GM20000 (cell line): Measurements from ENCODE around the gene GLO1.

Experiments used
- DNase-seq: peaks from one replicate; pipeline ENCODE4 v3.0.0; 2012; ENCODE audit warnings: low spot score
- CTCF ChIP-seq: IDR thresholded peaks from 2 replicates; pipeline ENCODE4 v1.5.1; 2012; ENCODE audit warnings: mild to moderate bottlenecking, control low read depth; ENCODE audit errors: extremely low read depth, missing control alignments

GLO1 gene

GRCh38 chr6:38688579-38689087, 14.3 kb downstream of the GLO1 start:
- TF ChIP-seq CTCF = no peak
- DNase-seq = peak; percentile 30

GRCh38 chr6:38687549-38687948, 15.4 kb downstream of the GLO1 start:
- DNase-seq = no peak
- TF ChIP-seq CTCF = no peak

DNA sequence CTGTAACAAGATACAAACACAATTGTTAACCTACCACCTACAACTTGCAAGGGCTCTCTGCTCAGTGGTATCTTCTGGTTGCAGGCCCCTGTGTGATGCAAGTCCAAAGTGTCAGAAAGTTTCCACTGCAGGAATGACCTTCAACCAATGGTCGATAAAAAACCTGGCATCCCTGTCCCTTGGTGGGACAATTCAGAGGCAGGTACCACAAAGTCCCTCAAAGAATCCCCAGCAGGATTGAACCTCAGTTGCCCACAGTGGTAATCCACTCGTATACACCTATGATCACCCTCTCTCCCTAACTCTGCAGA, 15.9 kb downstream of the GLO1 start:
- no peak for TF ChIP-seq CTCF
- no peak for DNase-seq

DNA sequence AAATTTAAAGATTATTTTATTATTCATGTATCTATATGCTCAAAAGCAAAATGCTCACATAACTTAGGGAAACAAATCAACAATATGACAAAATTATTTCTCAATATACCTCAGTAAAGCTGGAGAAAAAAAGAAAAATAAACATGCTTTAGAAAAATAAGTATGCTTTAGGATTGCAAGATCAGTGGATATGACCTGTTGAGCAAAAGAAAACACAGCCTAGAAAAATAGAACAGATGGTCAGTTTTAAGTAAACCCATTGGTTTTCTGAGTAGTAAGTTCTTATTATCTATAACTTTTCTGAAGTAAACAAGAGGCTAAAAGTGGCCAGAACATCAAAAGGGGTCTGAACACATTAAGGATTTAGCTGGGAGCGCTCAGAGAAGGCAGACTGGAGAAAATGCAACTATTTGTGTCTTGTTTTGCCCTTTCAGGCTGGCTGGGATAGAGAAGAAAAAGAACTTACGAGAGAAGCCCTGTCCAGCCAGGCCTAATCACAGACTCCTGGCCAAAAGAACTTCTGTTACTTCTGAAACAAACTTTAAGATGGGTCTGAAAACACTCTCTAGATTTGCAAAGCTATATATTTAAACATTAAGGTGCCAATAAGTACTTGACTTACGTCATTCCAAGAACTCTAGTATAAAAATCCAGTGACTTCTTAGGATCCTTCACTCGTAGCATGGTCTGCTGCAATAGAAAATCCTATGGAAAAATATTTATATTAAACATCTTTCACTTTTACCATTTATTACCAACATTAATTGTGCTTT, 16.5 kb downstream of the GLO1 start:
- no peak for TF ChIP-seq CTCF
- no peak for DNase-seq

DNA sequence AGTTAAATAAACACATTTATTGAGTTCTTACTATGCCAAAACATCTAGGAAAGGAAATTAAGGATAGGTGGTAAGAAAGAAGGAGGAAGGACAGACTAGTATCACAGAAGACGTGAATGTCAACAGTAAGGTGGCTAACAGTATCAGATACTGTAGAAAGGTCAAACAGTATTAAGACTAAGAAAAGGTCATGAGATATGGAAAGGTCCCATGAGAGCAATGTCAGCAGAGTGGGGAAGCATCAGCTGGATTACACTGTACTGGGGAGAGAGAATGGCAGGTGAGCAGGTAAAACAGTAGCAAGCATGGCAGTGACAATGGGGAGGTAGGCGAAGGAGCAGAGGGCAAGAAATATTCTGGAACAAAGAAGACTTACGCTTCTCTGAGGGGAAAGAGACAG, 18.0 kb downstream of the GLO1 start:
- no peak for DNase-seq
- no peak for TF ChIP-seq CTCF

- no peak for DNase-seq
- TF ChIP-seq CTCF = no peak
Measured at GRCh38 chr6:38684237-38684636, 18.7 kb downstream of the GLO1 start.

- TF ChIP-seq CTCF = no peak
- no peak for DNase-seq
Measured at GRCh38 chr6:38681850-38682249, 21.1 kb downstream of the GLO1 start.
